GM18526 (cell line): ENCODE results near the gene RAE1.

Source experiments
- POLR2A ChIP-seq: IDR thresholded peaks from 3 replicates; pipeline ENCODE4 v1.6.1; 2011; ENCODE audit not compliant: insufficient read length; ENCODE audit errors: extremely low read depth

Gene RAE1

DNA sequence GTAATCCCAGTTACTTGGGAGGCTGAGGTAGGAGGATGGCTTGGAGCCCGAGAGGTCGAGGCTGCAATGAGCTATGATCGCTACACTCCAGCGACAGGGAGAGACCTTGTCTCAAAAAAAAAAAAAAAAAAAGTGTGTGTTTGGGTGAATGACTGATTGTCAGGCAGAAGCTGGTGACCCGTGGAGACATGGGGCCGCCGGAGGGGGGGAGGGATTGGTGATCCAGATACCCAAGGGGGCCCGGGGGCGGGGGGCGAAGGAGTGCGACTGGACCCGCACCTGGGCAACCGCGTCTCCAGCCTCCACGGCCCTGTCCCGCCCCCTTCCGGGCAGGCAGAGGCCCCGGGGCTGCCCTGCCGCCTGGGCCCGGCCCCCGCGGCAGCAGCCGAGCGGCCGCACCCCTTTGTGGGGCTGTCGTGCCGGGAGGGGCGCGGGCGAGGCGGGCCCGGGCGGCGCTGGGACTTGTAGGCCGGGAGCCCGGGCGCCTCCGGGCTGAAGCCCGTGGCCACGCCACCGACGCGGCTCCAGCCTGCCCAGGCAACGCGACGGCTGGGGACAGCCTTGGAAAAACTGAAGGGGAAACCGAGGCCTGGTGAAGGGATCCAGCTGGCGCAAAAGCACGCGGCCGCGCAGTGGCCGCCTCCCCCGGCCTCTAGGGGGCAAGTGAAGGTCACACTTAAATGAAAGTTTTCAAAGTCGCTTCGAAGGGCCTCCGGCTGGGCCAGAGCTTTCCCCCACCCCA is 38.1 kb downstream of the RAE1 start:
- TF ChIP-seq POLR2A: peak; percentile 24

DNA sequence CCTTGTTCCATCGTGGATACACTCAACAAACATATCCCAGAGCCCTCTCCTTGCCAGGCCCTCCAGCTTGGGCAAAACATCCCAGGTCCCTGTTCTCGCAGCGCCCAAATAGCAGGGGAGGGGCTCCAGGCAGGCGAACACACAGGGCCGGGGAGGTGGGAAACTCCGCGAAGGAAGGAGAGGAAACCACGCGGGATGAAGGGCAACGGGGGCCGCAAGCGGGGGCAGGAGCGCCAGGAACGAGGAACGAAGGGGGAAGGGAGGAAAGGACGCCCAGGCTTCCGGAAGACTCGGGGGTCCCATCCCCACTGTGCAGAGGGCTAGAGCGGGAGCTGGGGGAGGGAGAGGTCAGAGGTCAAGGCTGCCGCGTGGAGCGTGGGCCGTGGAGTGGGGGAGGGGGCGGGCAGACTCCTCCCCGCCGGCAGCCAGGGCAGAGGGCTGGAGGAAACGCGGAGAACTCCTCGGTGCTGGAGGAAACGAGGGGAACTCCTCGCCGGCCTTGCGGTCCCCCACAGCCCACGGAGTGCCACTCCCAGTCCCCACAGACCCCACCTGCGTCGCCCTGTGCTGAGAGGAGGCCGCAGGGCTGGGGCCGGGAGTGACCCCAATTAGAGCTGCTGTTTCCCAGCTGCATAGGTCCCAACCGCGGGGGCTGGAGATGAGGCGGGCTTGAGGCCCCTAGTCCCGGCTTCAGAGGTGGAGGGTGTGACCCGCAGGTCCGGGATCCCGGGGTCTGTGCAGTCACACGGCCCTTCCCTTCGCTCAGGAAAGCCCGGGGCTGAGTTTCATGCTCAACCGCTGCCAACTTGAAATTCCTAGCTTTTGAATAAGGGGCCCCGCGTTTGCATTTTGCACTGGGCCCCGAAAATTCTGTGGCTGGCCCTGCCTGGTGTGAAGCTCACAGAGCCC is 38.9 kb downstream of the RAE1 start:
- TF ChIP-seq POLR2A: peak; percentile 32

DNA sequence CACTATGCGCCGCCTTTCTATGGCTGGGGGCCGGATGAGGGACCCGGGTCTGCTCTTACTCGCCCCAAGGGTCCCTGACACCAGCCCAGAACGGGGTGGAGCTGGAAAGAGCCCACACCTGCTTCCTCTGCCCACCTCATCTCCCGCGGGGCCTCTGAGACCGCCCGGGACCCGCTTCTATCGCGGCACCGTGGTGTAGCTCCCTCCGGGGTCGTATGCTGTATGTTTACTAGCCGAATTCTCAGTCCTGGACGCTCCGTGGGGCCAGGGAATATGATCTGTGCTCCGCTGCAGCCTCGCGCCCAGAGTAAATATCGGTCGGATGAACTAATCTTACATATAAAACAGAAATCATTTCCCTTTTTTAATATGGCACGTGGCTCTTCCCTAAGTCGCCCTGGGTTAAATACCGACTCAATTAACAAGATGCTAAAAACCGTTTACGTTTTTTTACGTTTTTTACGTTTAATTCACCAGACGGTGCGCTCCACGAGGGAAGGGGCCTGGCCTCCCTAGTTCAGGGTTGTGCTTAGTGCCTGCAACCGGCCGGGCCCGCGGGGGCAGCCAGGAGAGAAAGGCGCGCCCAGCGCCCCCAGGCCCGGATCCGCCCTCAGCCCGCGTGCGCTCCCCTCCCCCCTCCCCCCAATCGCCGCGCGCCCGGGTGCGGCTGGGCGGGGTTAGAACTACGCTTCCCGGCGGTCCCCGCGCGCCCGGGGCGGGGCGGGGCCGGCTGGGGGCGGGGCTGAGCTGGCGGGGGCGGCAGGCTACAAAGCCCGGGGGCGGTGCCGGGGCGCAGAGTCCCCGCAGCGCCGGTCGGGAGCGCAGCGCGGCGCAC is 39.8 kb downstream of the RAE1 start, which contains the start of gene RBM38:
RBM38 (plus strand) TSS at position 793 of the 835 bp plus-strand sequence. CDS start 186 bp downstream, outside the sequence.
- TF ChIP-seq POLR2A: peak; percentile 80

DNA sequence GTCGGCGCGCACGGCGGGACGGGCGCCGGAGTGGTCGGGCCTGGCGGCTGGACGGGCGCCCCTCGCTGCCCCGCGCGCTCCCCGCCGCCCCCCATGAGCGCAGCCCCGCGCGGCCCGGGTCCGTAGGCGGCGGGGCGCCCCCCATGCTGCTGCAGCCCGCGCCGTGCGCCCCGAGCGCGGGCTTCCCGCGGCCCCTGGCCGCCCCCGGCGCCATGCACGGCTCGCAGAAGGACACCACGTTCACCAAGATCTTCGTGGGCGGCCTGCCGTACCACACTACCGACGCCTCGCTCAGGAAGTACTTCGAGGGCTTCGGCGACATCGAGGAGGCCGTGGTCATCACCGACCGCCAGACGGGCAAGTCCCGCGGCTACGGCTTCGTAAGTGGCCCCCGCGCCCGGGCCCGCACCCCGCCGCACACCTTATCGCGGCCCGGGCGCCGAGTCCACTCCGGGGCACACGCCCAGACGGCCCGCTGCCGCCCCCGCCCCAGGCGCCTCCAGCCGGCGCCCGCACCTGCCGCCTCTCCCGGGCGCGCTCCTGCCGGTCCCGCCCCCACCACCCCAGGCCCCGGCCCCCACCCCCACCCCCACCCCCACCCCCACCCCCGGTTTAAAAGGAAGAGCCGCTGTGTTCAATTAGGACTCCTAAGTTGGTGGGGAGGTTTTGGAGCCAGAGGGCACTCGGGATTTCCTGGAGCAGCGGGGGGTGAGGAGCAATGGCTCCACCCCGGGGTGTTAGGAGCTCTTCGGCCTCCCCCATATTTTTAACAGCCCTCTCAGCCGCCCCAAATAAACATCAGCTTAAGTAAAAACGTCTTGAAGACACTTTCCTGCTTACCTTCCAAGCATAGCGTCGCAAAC is 40.6 kb downstream of the RAE1 start:
- no peak for TF ChIP-seq POLR2A

DNA sequence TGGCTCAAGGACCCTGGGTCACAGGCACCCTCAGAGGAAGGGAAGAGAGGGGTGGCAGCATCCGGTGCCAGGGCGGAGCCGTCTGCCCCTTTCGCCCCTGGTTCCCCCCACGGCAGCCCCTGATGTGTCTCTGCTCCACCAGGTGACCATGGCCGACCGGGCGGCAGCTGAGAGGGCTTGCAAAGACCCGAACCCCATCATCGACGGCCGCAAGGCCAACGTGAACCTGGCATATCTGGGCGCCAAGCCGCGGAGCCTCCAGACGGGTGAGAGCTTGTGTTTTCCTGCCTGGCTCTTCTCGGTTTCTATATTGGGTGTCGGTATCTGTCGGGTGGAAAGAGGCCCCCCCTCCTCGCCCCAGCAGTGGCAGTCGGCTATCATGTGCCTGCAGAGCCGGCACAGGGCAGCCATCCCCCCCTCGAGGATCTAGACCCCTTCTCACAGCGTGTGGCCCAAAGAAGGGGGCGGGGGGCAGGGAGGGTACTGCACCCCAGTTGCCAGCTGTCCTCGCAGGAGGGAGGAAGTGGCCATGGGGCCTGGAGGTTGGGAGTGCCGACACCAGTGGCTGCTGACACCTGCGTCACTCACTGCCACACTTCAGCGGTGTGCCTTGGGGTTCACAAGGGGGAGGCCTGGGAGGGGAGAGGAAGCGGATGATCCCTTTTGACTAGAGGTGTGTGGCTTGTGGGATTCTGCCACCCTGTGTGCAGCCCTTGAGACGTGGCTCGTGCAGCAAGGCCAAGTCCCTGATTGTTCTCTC is 41.6 kb downstream of the RAE1 start:
- no peak for TF ChIP-seq POLR2A

DNA sequence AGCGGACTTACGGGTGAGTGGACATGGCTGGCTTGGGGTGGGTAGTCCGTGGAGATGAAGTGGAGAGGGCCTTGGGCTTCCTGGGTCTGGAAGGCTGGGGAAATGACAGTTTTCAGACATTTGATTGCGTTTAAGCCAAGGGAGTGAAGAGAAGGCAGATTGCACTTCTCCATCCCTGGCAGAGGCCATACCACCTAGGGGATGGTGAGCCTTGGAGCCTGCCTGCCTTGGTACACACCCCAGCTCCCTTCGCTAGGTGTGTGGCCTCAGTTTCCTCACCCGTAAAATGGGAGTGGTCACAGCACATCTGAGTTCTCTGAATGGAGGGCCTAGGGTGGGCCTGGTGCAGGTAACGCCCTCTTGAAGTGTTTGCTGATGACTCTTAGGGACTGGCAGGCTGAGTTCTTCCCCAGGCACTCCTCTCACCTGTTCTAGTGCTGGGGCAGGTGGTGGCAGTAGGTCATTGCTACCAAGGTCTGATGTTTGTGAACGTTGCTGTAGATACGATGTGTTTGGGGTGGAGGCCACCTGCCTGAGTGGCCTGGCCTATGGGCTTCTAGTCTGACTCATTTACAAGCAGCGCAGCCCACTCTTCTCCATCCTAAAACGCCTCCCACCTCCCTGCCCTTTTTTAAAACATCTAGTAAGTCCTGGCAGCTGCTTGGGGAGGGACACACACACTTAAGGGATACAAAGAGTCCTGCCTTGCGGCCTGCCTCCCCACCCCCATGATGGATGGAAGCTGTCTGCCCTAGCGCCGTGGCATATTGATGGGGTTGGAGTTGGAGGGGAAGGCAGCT is 42.5 kb downstream of the RAE1 start:
- TF ChIP-seq POLR2A: no peak

DNA sequence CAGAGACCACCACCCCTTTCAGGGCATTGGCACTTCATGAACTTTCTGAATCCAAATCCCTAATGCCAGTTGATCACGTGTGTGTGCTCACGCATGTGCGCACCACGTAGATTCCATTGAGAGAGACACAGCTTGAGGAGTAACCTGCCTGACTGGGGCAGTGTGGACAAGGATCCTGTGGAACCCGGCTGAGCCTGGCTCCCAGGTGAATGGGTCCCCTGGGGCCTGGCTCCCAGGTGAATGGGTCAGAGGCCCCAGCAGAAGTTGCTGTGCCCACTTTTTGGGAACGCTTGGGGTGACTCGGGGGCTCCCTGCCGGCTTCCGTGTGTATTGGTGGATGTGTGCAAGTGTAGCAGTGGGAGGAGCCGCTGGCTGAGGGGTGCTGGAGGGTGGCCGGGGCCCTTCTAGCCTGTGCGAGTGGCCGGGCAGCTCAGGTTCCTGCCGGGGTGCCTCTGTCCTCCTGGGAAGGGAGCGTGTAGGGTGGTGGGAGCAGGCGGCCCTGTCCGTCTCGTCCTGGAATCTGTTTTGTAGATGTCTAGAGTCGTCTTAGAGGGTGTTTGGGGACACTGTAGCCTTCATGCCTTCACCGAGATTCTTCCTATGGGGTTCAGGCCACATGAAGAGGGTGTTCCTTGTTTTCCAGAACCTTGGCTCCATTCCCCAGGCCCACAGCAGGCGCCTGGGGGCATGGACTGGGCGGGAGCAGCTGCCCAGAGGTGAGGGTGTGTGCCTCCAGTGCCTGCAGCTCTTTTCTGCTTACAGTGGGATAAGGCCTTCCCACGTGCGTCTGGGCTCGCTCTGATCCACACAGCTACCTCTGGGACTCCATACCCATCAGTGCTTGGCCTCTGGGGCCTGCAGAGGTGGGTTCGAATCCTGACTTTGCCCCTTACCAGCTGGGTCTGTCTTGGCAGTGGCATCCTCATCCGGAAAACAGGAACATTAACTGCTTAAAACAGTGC is 43.3 kb downstream of the RAE1 start:
- TF ChIP-seq POLR2A: no peak

DNA sequence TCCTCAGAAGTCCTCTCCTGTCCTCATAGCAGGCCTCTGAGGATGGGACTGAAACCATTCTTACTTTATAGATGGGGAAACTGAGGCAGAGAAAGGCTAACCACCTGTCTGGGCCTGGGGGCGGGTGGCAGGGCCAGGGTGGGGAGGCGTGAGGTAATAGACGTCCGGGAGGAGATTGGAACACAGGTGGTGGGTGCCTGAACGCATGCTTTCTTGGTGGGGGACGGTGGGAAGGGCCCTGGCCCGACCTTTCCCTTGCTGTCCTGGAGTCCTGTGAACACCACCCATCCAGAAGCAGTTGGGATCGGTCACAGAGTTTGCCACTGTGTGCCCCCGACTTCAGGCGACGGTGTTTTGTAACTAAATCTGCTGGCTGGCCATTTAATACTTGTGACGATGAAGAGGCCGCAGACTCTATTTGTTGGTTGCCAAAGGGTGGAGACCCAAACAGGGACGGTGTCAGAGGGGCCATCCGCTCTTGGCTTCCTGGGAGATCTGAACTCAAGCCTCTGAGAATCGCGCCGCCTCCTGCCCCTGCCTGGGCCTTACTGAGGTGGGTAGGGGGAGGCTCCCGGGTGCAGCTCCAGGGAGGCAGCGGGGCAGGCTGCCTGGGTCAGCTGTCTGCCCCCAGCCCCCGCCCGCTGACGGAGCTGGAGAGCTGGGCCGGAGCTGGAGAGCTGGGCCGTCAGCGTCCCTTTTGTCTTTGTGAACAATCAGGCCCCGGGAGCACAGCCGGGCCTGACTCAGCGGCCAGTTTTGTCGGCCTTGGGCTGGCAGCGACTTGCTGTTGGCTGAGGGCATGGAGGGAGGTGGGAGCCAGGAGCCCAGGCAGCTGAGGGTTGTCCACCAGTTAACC is 44.3 kb downstream of the RAE1 start:
- TF ChIP-seq POLR2A: no peak

DNA sequence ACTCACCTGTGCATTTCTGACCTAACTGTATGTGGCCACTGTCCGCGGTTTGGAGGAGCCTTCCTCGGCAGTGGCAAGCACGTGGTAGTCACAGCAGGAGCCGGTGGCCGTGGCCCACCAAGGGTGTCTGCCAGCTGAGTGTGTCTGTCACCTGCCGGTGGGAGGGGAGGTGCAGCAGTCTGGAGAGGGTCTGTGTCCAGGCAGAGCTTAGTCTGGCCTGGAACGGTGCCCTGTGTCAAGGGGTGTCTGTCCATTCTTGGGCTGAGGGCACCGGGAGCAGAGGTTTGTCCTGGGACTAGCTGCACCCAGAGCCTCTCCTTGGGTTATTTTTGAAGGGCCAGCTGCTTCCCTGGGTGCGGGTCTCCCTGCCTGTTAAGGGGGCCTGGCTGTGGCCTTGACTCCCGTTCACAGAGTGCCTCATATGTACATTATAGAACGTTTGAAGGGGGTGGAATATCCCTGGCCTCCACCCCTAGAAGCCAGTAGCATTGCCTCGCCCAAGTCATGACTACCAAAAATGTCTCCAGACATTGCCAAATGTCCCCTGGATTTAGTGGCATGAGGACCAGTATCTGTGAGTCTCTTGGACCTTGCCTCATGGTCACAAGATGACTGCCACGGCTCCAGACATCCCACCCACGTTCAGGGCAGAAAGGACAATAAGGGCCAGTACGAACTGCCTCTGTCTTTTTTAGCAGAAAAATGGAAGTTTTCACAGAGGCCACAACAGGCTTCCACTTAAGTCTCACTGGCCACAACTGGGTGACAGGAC is 45.3 kb downstream of the RAE1 start:
- TF ChIP-seq POLR2A: no peak
